Tibial nerve (tissue), 4 donors: ENCODE data around the gene ANAPC2. TPM values are rescaled to one million over a fixed set of nuclear protein-coding genes. Genes with fewer than 3 reads are reported as not detected.

Source experiments
- DNase-seq, 2 donors: peaks; one replicate each; pipeline ENCODE4 v3.0.0-alpha.2; 2019; ENCODE audit warnings: low spot score in 2 of 2
- H3K27ac ChIP-seq, 4 donors: fragments of 200-600 bp; sonication (generic) in 3 of 4; one replicate each; pipeline ENCODE4 v1.5.1; 2017 to 2019; ENCODE audit warnings: mild to moderate bottlenecking in 1 of 4
- H3K27me3 ChIP-seq, 2 donors: fragments of 200-600 bp; sonication (generic) in 1 of 2; one replicate each; pipeline versions ENCODE4 v1.5.1 to v1.6.0; 2017 to 2019
- H3K36me3 ChIP-seq, 3 donors: fragments of 200-600 bp; sonication (generic); one replicate each; pipeline ENCODE4 v1.5.1; 2018 to 2019
- H3K4me1 ChIP-seq, 4 donors: fragments of 200-600 bp; sonication (generic) in 3 of 4; one replicate each; pipeline ENCODE4 v1.5.1; 2017 to 2019
- H3K4me3 ChIP-seq, 4 donors: fragments of 200-600 bp; sonication (generic) in 3 of 4; one replicate each; pipeline ENCODE4 v1.5.1; 2017 to 2019; ENCODE audit warnings: mild to moderate bottlenecking in 1 of 4, moderate library complexity in 1 of 4
- H3K9me3 ChIP-seq, 4 donors: fragments of 200-600 bp; sonication (generic) in 3 of 4; one replicate each; pipeline ENCODE4 v1.5.1; 2017 to 2019
- CTCF ChIP-seq, 5 experiments: fragments of 200-600 bp in 3 of 5; fragments of 450-650 bp in 2 of 5; sonication (generic) in 3 of 5; IDR thresholded peaks; one replicate each; pipeline ENCODE4 v1.5.1; 2016 to 2019; ENCODE audit warnings: antibody characterized with exemption in 5 of 5, mild to moderate bottlenecking in 3 of 5, moderate library complexity in 2 of 5
- EP300 ChIP-seq, 2 donors: sonication (generic); formaldehyde crosslinking; IDR thresholded peaks; one replicate each; pipeline ENCODE4 v1.6.1; 2017; ENCODE audit warnings: antibody characterized with exemption in 2 of 2, mild to moderate bottlenecking in 1 of 2
- POLR2A ChIP-seq, 2 donors: fragments of 450-650 bp; IDR thresholded peaks; one replicate each; pipeline ENCODE4 v1.6.1; 2017; ENCODE audit warnings: antibody characterized with exemption in 2 of 2, mild to moderate bottlenecking in 2 of 2, moderate library complexity in 2 of 2
- WGBS, 2 donors: methylation state at CpG; one replicate each; pipeline ENCODE4 v1.1.5; 2018; 5-methylcytosine and 5-hydroxymethylcytosine counted together
- total RNA-seq, 4 donors: library from RNA; depleted of rRNA; stranded (reverse); fragments of >200 nt; gene quantifications; one replicate each; pipeline ENCODE4 v1.1.0, GENCODE V29; 2016

Gene ANAPC2
- total RNA-seq, 4 donors from 2014 or later, result 41.6 to 73.0 (median 58.9) TPM

- 75 to 76% methylated on average over 22 of the region's 24 CpGs for WGBS, 2 donors
- peaks cover 0 to 89% of the 10 kb centered on the region in 2 donors for H3K27me3 ChIP-seq
- TF ChIP-seq POLR2A (IDR thresholded peaks at IDR 0.05) (no peak), EP300 (IDR thresholded peaks at IDR 0.05) (no peak), CTCF (IDR thresholded peaks at IDR 0.05) (no peak)
Measured at GRCh38 chr9:137141976-137142936, 46.1 kb downstream of the ANAPC2 start.

GRCh38 chr9:137141050-137141810, 47.1 kb downstream of the ANAPC2 start:
- peaks cover 0 to 6% (median 0%) of the 10 kb centered on the region in 4 donors for H3K4me1 ChIP-seq
- H3K27me3 ChIP-seq, result peaks cover 0 to 90% of the 10 kb centered on the region in 2 donors
- TF ChIP-seq EP300 (IDR thresholded peaks at IDR 0.05) (no peak), POLR2A (IDR thresholded peaks at IDR 0.05) (no peak), CTCF (IDR thresholded peaks at IDR 0.05) (no peak)
- no peak overlapping the region for H3K4me3 ChIP-seq
- DNase-seq, result no peak
- H3K36me3 ChIP-seq, result no peaks in the 10 kb centered on the region
- no peaks in the 10 kb centered on the region for H3K9me3 ChIP-seq
- WGBS, 2 donors, result 70 to 75% methylated on average over 12 to 17 of the region's 17 CpGs
- H3K27ac ChIP-seq, result no peak overlapping the region

More at GRCh38 chr9:137141976-137142936, 46.1 kb downstream of the ANAPC2 start:
- Histone ChIP-seq H3K27ac (no peak overlapping the region), H3K4me3 (no peak overlapping the region), H3K9me3 (no peaks in the 10 kb centered on the region), H3K4me1 (peaks cover 0 to 6% (median 0%) of the 10 kb centered on the region in 4 donors), H3K36me3 (no peaks in the 10 kb centered on the region)
- no peak for DNase-seq

GRCh38 chr9:137140151-137141012, 48.0 kb downstream of the ANAPC2 start:
- Histone ChIP-seq H3K36me3 (no peaks in the 10 kb centered on the region), H3K4me1 (peaks cover 0 to 6% (median 0%) of the 10 kb centered on the region in 4 donors), H3K27ac (no peak overlapping the region), H3K9me3 (no peaks in the 10 kb centered on the region), H3K27me3 (peaks cover 0 to 90% of the 10 kb centered on the region in 2 donors), H3K4me3 (no peak overlapping the region)
- WGBS, 2 donors, result 61 to 64% methylated on average over 21 to 26 of the region's 26 CpGs
- no peak for TF ChIP-seq CTCF (IDR thresholded peaks at IDR 0.05)
- TF ChIP-seq EP300 (IDR thresholded peaks at IDR 0.05), result no peak
- TF ChIP-seq POLR2A (IDR thresholded peaks at IDR 0.05), result no peak
- no peak for DNase-seq

- H3K4me1 ChIP-seq, result peaks cover 0 to 6% (median 0%) of the 10 kb centered on the region in 4 donors
- DNase-seq, result no peak
- H3K4me3 ChIP-seq, result no peak overlapping the region
- TF ChIP-seq CTCF (IDR thresholded peaks at IDR 0.05) (no peak), POLR2A (IDR thresholded peaks at IDR 0.05) (no peak), EP300 (IDR thresholded peaks at IDR 0.05) (no peak)
- no peak overlapping the region for H3K27ac ChIP-seq
- H3K27me3 ChIP-seq, result peaks cover 0 to 94% of the 10 kb centered on the region in 2 donors
- no peaks in the 10 kb centered on the region for H3K9me3 ChIP-seq
- WGBS, 2 donors, result 29 to 51% methylated on average over 22 to 36 of the region's 37 CpGs
- no peaks in the 10 kb centered on the region for H3K36me3 ChIP-seq
Measured at GRCh38 chr9:137139468-137140150, 48.8 kb downstream of the ANAPC2 start.
